CD8-positive, alpha-beta memory T cell (primary cell): ENCODE data around the gene MORN5. TPM values are rescaled to one million over a fixed set of nuclear protein-coding genes. Genes with fewer than 3 reads are reported as not detected.
A peak's percentile ranks its signal among the peaks of the same experiment; 100 is the strongest.

Experiments
- CTCF ChIA-PET: fragments of 350-600 bp; sonication (Branson Sonifier 250); formaldehyde crosslinking; loops from one replicate; lab custom pipeline; 2021; ENCODE audit warnings: antibody characterized with exemption; lab: Charles Lee
- POLR2A ChIA-PET: fragments of 350-600 bp; sonication (Branson Sonifier 250); formaldehyde crosslinking; loops from one replicate; lab custom pipeline; 2021; ENCODE audit warnings: antibody characterized with exemption; lab: Charles Lee
- DNase-seq, 5 donors: peaks; one replicate each; pipeline versions ENCODE4 v3.0.0 to v3.0.0-alpha.2; 2020 to 2022; ENCODE audit warnings: mixed read lengths in 1 of 5
- H3K27ac ChIP-seq: one replicate; pipeline ENCODE4 v1.7.0; 2013; ENCODE audit warnings: low read depth, mild to moderate bottlenecking, low read length, moderate library complexity
- H3K27me3 ChIP-seq: 2 replicates; pipeline ENCODE4 v1.7.0; 2013; ENCODE audit warnings: low read length, mild to moderate bottlenecking; ENCODE audit not compliant: insufficient read depth, poor library complexity, severe bottlenecking
- H3K36me3 ChIP-seq: 2 replicates; pipeline ENCODE4 v1.7.0; 2013; ENCODE audit warnings: mild to moderate bottlenecking, low read length, moderate library complexity; ENCODE audit not compliant: insufficient read depth
- H3K4me1 ChIP-seq: 2 replicates; pipeline ENCODE4 v1.7.0; 2013; ENCODE audit warnings: mild to moderate bottlenecking, low read length, moderate library complexity; ENCODE audit not compliant: insufficient read depth
- H3K4me3 ChIP-seq: 2 replicates; pipeline ENCODE4 v1.7.0; 2013; ENCODE audit warnings: mild to moderate bottlenecking, low read length
- H3K9me3 ChIP-seq: 2 replicates; pipeline ENCODE4 v1.7.0; 2013; ENCODE audit warnings: mild to moderate bottlenecking, low read length
- H3K27ac Mint-ChIP-seq, 8 donors: one replicate each; pipeline ENCODE4 v1.8.0; 2020 to 2021; ENCODE audit warnings: mixed read lengths in 8 of 8, mild to moderate bottlenecking in 6 of 8, inconsistent platforms in 3 of 8, moderate library complexity in 3 of 8
- H3K27me3 Mint-ChIP-seq, 2 donors: one replicate each; pipeline ENCODE4 v1.8.0; 2020 to 2021; ENCODE audit warnings: mixed read lengths in 2 of 2, mild to moderate bottlenecking in 1 of 2, moderate library complexity in 1 of 2
- H3K36me3 Mint-ChIP-seq, 3 donors: one replicate each; pipeline ENCODE4 v1.8.0; 2020 to 2021; ENCODE audit warnings: mixed read lengths in 3 of 3, inconsistent platforms in 1 of 3, mild to moderate bottlenecking in 1 of 3
- H3K4me1 Mint-ChIP-seq, 3 donors: one replicate each; pipeline ENCODE4 v1.8.0; 2020 to 2021; ENCODE audit warnings: mixed read lengths in 3 of 3, inconsistent platforms in 1 of 3, mild to moderate bottlenecking in 1 of 3
- H3K4me3 Mint-ChIP-seq, 7 donors: one replicate each; pipeline ENCODE4 v1.8.0; 2020 to 2021; ENCODE audit warnings: mixed read lengths in 7 of 7, mild to moderate bottlenecking in 6 of 7, moderate library complexity in 4 of 7, inconsistent platforms in 2 of 7
- H3K9me3 Mint-ChIP-seq, 5 donors: one replicate each; pipeline ENCODE4 v1.8.0; 2020 to 2022; ENCODE audit warnings: mixed read lengths in 5 of 5, mild to moderate bottlenecking in 3 of 5, moderate library complexity in 2 of 5, inconsistent platforms in 1 of 5
- polyA plus RNA-seq: library from polyadenylated mRNA; unstranded; fragments of 300-500 nt; fragmentation: Illumina TruSeq; gene quantifications from one replicate; pipeline ENCODE4 v1.2.3, GENCODE V29; 2021
- total RNA-seq, 2 experiments: library from RNA; stranded (reverse); gene quantifications; one replicate each; pipeline ENCODE4 v1.2.3, GENCODE V29; 2021

The MORN5 gene
- total and polyA plus RNA-seq, 3 experiments from 2014 or later = not detected

DNA sequence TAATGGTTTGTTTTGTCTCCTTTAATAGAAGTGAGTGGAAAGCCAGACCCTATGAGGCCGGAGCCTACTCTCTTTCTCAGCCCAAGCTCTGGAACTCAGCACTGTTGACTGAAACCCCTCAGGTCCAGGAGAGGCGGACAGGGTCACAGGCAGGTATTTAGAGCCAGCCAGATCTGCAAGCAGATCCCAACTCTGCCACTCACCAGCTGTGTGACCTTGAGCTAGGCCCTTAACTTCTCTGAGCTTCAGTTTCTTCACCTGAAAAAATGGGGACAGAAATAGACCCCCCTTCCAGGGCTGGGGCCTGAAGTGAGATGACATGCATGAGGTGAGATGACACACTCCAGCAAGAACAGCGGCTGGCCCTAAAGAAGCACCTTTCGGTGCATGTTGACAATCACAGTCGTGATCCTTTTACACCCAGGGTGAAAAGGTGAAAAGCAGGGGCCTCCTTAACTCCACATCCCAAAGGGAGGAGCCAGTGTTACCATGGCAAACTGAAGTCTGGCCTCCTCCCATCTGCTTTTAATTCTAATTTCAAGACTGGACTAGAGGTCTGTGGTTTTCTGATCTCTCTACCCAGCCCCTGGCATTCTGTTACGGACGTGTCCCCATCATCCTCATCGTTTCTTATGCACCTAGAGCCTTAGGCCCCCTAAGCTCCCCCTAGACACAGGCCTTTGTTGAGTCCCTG lies 27.2 kb downstream of the MORN5 start:
- DNase-seq = no peak
- Histone ChIP-seq H3K27me3 (no peaks in the 10 kb centered on the region), H3K27ac (no peak overlapping the region), H3K4me3 (no peak overlapping the region), H3K4me1 (no peaks in the 10 kb centered on the region), H3K9me3 (no peaks in the 10 kb centered on the region), H3K36me3 (no peaks in the 10 kb centered on the region)
- Mint-ChIP-seq H3K9me3 (no peaks in the 10 kb centered on the region), H3K4me3 (no peak overlapping the region), H3K36me3 (no peaks in the 10 kb centered on the region), H3K27me3 (peaks cover 6 to 14% of the 10 kb centered on the region in 2 donors), H3K4me1 (no peaks in the 10 kb centered on the region), H3K27ac (peak overlapping the region in 1 of 8 donors; percentile 65)
- ChIA-PET POLR2A (interaction anchor here (0.6 kb wide), 1 partner anchor 103 kb away, joined by 3 read pairs; no protein-coding TSS in a partner anchor), CTCF (no interaction called here)

DNA sequence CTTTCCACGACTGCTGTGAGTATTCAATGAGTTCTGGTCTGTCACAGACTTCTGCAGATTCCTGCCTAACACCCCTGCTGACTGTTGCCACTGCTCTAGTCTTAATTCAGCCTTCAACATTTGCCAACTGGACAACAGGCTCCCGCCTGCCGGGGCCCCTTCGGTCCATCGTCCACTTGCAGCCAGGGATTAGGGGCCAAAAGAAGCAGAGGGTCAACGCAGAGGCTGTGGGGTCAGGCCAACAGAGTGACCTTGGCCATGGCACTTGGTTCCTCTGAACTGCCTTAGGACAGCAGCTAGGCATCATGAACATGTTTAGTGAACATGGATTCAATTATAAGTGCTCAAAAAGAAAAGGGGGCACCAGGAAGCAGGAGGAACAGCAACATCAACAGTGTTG lies 28.7 kb downstream of the MORN5 start:
- H3K4me3 ChIP-seq = no peak overlapping the region
- DNase-seq = no peak
- no peaks in the 10 kb centered on the region for H3K9me3 Mint-ChIP-seq
- peaks cover 1 to 3% of the 10 kb centered on the region in 2 donors for H3K27me3 Mint-ChIP-seq
- H3K4me3 Mint-ChIP-seq = no peak overlapping the region
- ChIA-PET CTCF (no interaction called here), POLR2A (no interaction called here)
- H3K36me3 ChIP-seq = no peaks in the 10 kb centered on the region
- H3K27me3 ChIP-seq = no peaks in the 10 kb centered on the region
- no peaks in the 10 kb centered on the region for H3K9me3 ChIP-seq
- H3K27ac ChIP-seq = no peak overlapping the region
- H3K4me1 Mint-ChIP-seq = no peaks in the 10 kb centered on the region
- H3K36me3 Mint-ChIP-seq = no peaks in the 10 kb centered on the region
- H3K27ac Mint-ChIP-seq = no peak overlapping the region
- H3K4me1 ChIP-seq = no peaks in the 10 kb centered on the region

DNA sequence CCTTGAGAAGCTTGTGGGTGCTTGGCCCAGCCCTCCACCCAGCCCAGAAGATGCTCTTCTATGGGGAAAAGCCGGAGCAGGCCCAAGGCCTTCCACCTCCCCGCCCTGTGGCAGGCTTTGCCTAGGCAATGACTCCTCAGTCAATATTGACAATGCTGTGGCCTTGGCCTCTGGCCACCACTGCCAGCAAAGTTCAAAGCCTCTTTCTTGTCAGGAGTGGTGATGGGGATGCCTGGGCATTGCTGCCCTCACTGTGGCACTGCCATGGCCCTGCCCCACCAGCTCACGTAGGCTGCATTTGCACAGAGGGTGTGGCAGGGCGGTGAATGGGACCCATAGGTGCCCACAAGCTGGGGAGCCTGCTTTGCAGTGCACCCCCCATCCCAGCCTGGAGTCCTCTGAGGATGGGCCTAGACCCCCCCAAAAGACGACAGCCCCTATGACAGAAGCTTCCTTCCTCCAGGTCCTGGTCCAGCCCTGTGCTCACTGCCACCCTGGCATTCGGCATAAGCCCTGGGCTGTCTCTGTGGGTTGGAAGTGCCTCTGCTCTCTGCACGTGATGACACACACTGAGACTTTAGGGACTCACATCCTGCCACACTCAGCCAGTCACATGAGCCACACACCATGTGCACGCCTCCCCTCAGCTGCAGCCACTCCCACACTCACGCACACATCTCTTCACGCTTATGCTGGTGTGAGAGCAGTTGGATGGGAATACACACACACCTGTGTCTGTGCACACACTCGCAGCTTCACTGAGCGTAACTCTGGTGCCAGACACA lies 31.1 kb downstream of the MORN5 start:
- no peak overlapping the region for H3K4me3 Mint-ChIP-seq
- Histone ChIP-seq H3K36me3 (no peaks in the 10 kb centered on the region), H3K4me3 (no peak overlapping the region), H3K27ac (no peak overlapping the region), H3K4me1 (no peaks in the 10 kb centered on the region), H3K27me3 (no peaks in the 10 kb centered on the region), H3K9me3 (no peaks in the 10 kb centered on the region)
- POLR2A ChIA-PET = no interaction called here
- no peaks in the 10 kb centered on the region for H3K36me3 Mint-ChIP-seq
- CTCF ChIA-PET = no interaction called here
- no peaks in the 10 kb centered on the region for H3K4me1 Mint-ChIP-seq
- H3K27ac Mint-ChIP-seq = no peak overlapping the region
- peaks cover 3 to 11% of the 10 kb centered on the region in 2 donors for H3K27me3 Mint-ChIP-seq
- no peak for DNase-seq
- H3K9me3 Mint-ChIP-seq = no peaks in the 10 kb centered on the region

DNA sequence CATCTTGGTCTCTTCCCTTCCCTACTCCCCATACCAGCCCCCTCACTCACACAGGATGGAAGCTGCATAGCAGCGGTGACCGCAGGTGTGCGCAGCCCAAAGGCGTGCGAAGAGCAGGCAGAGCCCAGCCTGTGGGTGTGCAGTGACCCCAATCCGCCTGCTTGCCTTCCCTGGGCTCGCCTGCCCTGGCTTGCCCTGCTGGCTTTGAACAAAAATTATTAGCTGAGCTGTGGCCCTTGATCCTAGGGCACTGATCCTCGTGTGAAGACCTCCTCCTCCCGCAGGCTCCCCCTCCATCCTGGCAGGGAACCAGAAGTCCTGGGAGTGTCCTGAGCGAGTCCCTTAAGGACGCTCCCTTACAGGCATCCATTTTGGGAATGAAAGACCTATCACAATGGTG lies 31.9 kb downstream of the MORN5 start:
- CTCF ChIA-PET = no interaction called here
- Histone ChIP-seq H3K27me3 (no peaks in the 10 kb centered on the region), H3K4me1 (no peaks in the 10 kb centered on the region), H3K36me3 (no peaks in the 10 kb centered on the region), H3K27ac (no peak overlapping the region), H3K9me3 (no peaks in the 10 kb centered on the region), H3K4me3 (no peak overlapping the region)
- POLR2A ChIA-PET = no interaction called here
- Mint-ChIP-seq H3K4me3 (no peak overlapping the region), H3K9me3 (no peaks in the 10 kb centered on the region), H3K27ac (no peak overlapping the region), H3K4me1 (no peaks in the 10 kb centered on the region), H3K27me3 (peaks cover 3 to 12% of the 10 kb centered on the region in 2 donors), H3K36me3 (no peaks in the 10 kb centered on the region)
- DNase-seq = no peak

DNA sequence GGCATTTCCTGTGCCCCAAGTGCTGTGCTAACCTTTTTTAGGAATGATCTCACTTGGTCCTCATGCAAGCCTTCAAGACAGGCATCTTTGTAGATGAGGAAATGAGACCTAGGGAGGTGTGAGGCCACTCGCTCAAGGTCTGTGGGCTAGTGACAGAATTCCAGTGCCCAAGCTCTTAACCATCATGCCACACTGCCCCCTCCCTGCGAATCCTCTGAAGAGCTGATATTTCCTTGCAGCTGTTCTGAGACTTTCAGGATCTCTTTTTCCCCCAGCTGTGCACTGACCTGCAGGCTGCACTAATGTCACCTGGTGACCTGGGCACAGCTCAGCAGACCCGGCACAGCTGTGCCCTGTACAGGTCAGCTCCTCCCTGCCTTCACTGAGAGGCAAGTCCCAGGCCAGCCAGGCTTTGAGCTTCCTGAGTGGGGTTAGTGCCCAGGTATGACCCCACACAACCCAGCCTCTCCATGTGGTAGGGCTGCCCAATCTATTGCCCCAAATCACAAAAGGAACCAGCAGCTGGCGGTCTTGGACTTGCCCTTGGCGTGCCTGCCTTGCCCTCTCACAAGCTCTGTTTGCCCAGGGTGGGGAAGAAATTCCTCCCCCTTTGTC lies 32.7 kb downstream of the MORN5 start:
- POLR2A ChIA-PET = interaction anchor here (1.0 kb wide), 1 partner anchor 9 kb away, joined by 3 read pairs; no protein-coding TSS in a partner anchor
- H3K4me3 Mint-ChIP-seq = no peak overlapping the region
- no peaks in the 10 kb centered on the region for H3K9me3 Mint-ChIP-seq
- H3K27me3 Mint-ChIP-seq = peaks cover 3 to 19% of the 10 kb centered on the region in 2 donors
- no peak overlapping the region for H3K27ac Mint-ChIP-seq
- no peaks in the 10 kb centered on the region for H3K9me3 ChIP-seq
- H3K4me1 ChIP-seq = no peaks in the 10 kb centered on the region
- CTCF ChIA-PET = no interaction called here
- no peak overlapping the region for H3K27ac ChIP-seq
- no peaks in the 10 kb centered on the region for H3K36me3 ChIP-seq
- no peaks in the 10 kb centered on the region for H3K4me1 Mint-ChIP-seq
- H3K27me3 ChIP-seq = no peaks in the 10 kb centered on the region
- H3K4me3 ChIP-seq = no peak overlapping the region
- no peak for DNase-seq
- H3K36me3 Mint-ChIP-seq = no peaks in the 10 kb centered on the region

DNA sequence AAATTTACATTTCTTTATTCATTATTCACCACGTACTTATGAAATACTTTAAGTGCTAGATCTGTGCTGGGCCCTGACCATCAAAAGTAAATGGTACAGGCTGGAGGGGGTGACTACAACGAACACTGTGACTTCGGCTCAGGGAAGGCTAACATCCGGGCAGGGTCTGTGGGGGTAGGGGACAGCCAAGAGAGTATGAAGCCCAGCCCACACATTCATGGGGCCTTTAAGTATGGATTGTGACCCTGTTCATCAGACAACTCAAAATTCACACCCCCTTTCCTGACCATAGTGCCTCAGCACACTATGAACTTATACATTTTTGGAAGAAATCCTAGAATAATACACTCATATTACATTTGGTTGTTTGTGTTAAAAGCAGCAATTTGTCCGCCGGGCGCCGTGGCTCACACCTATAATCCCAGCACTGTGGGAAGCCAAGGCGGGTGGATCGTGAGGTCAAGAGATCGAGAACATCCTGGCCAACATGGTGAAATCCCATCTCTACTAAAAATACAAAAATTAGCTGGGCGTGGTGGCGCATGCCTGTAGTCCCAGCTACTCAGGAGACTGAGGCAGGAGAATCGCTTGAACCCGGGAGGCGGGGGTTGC lies 33.3 kb downstream of the MORN5 start:
- H3K4me3 ChIP-seq = no peak overlapping the region
- no peaks in the 10 kb centered on the region for H3K27me3 ChIP-seq
- ChIA-PET POLR2A (interaction anchor here (1.0 kb wide), 1 partner anchor 10 kb away, joined by 3 read pairs; no protein-coding TSS in a partner anchor), CTCF (no interaction called here)
- Mint-ChIP-seq H3K4me3 (no peak overlapping the region), H3K27me3 (peaks cover 3 to 19% of the 10 kb centered on the region in 2 donors), H3K36me3 (no peaks in the 10 kb centered on the region), H3K4me1 (no peaks in the 10 kb centered on the region), H3K9me3 (no peaks in the 10 kb centered on the region), H3K27ac (no peak overlapping the region)
- H3K27ac ChIP-seq = no peak overlapping the region
- no peaks in the 10 kb centered on the region for H3K9me3 ChIP-seq
- no peak for DNase-seq
- no peaks in the 10 kb centered on the region for H3K36me3 ChIP-seq
- no peaks in the 10 kb centered on the region for H3K4me1 ChIP-seq

DNA sequence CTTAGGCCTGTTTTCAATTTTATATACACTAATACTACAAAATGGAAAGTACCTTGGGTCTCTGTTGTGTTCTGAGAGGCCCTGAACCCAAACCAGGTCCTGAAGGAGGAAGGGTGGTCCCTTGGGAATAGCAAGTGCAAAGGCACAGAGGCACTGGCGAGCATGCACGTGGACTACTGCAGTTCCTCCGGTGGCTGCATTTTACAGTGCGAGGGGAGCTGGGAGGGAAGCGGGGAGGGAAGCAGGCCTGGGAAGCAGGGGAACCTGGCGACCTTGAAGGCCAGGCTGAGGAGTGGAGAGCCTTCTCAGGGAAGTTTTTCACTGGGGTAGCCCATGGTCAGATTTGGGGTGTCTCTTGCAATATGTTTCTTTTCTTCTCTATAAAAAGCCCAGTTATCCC lies 33.9 kb downstream of the MORN5 start:
- Mint-ChIP-seq H3K4me1 (no peaks in the 10 kb centered on the region), H3K27ac (no peak overlapping the region), H3K4me3 (no peak overlapping the region), H3K36me3 (no peaks in the 10 kb centered on the region), H3K9me3 (no peaks in the 10 kb centered on the region), H3K27me3 (peaks cover 3 to 23% of the 10 kb centered on the region in 2 donors)
- H3K36me3 ChIP-seq = no peaks in the 10 kb centered on the region
- ChIA-PET POLR2A (no interaction called here), CTCF (no interaction called here)
- H3K9me3 ChIP-seq = no peaks in the 10 kb centered on the region
- no peaks in the 10 kb centered on the region for H3K27me3 ChIP-seq
- no peak for DNase-seq
- H3K4me1 ChIP-seq = no peaks in the 10 kb centered on the region
- no peak overlapping the region for H3K27ac ChIP-seq
- no peak overlapping the region for H3K4me3 ChIP-seq

DNA sequence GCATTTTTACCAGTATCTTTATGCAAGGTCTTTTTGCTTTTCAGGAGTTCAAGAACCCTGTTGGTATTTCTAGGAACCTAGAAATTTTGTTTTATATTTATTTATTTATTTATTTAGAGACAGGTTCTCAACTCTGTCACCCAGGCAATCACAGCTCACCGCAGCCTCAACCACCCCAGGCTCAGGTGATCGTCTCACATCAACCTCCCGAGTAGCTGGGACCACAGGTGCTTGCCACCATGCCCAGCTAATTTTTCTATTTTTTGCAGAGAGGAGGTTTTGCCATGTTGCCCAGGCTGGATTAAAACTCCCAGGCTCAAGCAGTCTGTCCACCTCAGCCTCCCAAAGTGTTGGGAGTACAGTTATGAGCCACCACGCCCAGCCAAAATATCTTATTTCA lies 36.2 kb downstream of the MORN5 start:
- Mint-ChIP-seq H3K4me3 (no peak overlapping the region), H3K9me3 (no peaks in the 10 kb centered on the region), H3K4me1 (no peaks in the 10 kb centered on the region), H3K27me3 (peaks cover 3 to 25% of the 10 kb centered on the region in 2 donors), H3K27ac (no peak overlapping the region), H3K36me3 (no peaks in the 10 kb centered on the region)
- H3K9me3 ChIP-seq = no peaks in the 10 kb centered on the region
- no peak overlapping the region for H3K4me3 ChIP-seq
- CTCF ChIA-PET = no interaction called here
- no peaks in the 10 kb centered on the region for H3K36me3 ChIP-seq
- H3K4me1 ChIP-seq = no peaks in the 10 kb centered on the region
- H3K27ac ChIP-seq = no peak overlapping the region
- no peaks in the 10 kb centered on the region for H3K27me3 ChIP-seq
- POLR2A ChIA-PET = no interaction called here
- no peak for DNase-seq
